LNCaP clone FGC (cell line): ENCODE results near the gene TOMM6.
A peak's percentile ranks its signal among the peaks of the same experiment; 100 is the strongest.

Source experiments
- DNase-seq: peaks from one replicate; pipeline ENCODE4 v3.0.0-alpha.2; 2011; ENCODE audit warnings: low read depth
- H3K4me3 ChIP-seq: 2 replicates; pipeline ENCODE4 v1.5.1; 2011; ENCODE audit warnings: mild to moderate bottlenecking, low read depth, low read length, control low read depth
- CTCF ChIP-seq: IDR thresholded peaks from 2 replicates; pipeline ENCODE4 v1.5.1; 2012; ENCODE audit warnings: mild to moderate bottlenecking; ENCODE audit not compliant: control insufficient read depth, insufficient read depth; ENCODE audit errors: extremely low read depth

TOMM6 gene

GRCh38 chr6:41775293-41775882, 12.1 kb upstream of the TOMM6 start:
- no peak overlapping the region for H3K4me3 ChIP-seq
- TF ChIP-seq CTCF: no peak
- DNase-seq: no peak

GRCh38 chr6:41777551-41778285, 9.8 kb upstream of the TOMM6 start:
- DNase-seq: no peak
- no peak overlapping the region for H3K4me3 ChIP-seq
- no peak for TF ChIP-seq CTCF

- H3K4me3 ChIP-seq: peak overlapping the region; percentile 77
- no peak for TF ChIP-seq CTCF
- no peak for DNase-seq
These were observed 8.6 kb upstream of the TOMM6 start for GRCh38 chr6:41778895-41779294.

DNA sequence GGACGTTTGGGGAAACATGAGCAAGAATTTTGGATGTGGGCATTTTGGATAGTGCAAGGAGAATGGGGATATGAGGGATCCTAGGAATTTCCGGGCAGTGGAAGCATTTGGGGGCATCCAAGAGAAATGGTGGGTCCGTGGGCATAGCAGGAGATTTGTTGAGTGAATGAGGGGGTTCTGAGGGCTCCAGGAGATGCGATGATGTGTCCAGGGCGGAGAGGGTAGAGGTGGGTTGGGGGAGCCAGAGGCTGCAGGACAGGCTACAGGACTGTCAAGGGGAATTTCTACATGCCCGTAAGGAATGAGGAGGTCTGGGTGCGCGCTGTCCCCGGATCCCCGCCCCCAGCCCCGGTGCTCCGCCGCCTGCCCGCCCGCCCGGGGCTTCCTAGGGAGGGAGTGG, 8.2 kb upstream of the TOMM6 start:
- TF ChIP-seq CTCF: no peak
- DNase-seq: no peak
- peak overlapping the region; percentile 77 for H3K4me3 ChIP-seq

- H3K4me3 ChIP-seq: peak within 1 kb of the TSS; percentile 77
- peak; percentile 99 for TF ChIP-seq CTCF
- DNase-seq: peak; percentile 72
These were observed 7.5 kb upstream of the TOMM6 start, which contains the start of gene FRS3 for GRCh38 chr6:41779788-41780550. Gene FRS3, minus strand, starts transcription at chr6:41779900. Its CDS starts 2,913 bp downstream, at chr6:41776987.

- DNase-seq: no peak
- H3K4me3 ChIP-seq: peak within 1 kb of the TSS; percentile 77
- no peak for TF ChIP-seq CTCF
These were observed 6.7 kb upstream of the TOMM6 start, which contains the start of gene PRICKLE4 for GRCh38 chr6:41780551-41781365. Gene PRICKLE4, plus strand, starts transcription at chr6:41780782. Its CDS starts 2,692 bp downstream, at chr6:41783474.
